HL-60 (cell line): Measurements from ENCODE around the gene NEU2.

Experiments used
- DNase-seq, 2 experiments: peaks; one replicate each; pipeline ENCODE4 v3.0.0-alpha.2; 2010 to 2020; ENCODE audit warnings: low read depth in 1 of 2, low spot score in 1 of 2
- H3K27ac ChIP-seq: fragments of 250-450 bp; sonication (Bioruptor Pico); replicated peaks from 2 replicates; pipeline ENCODE4 v1.5.1; 2020; ENCODE audit warnings: mild to moderate bottlenecking, moderate library complexity
- H3K27me3 ChIP-seq: fragments of 250-450 bp; sonication (Bioruptor Pico); 2 replicates; pipeline ENCODE4 v1.5.1; 2021; ENCODE audit warnings: mild to moderate bottlenecking, moderate library complexity; ENCODE audit not compliant: insufficient read depth, poor library complexity, severe bottlenecking
- H3K4me3 ChIP-seq: replicated peaks from 2 replicates; pipeline ENCODE4 v1.5.1; 2011; ENCODE audit warnings: mild to moderate bottlenecking, control low read depth, low read length; ENCODE audit not compliant: insufficient read depth
- GABPA ChIP-seq: IDR thresholded peaks from 2 replicates; pipeline ENCODE4 v1.6.1; 2012; ENCODE audit warnings: low read depth
- POLR2AphosphoS5 ChIP-seq: IDR thresholded peaks from 2 replicates; pipeline ENCODE4 v1.6.1; 2012; ENCODE audit warnings: low read depth
- REST ChIP-seq: IDR thresholded peaks from 2 replicates; pipeline ENCODE4 v1.6.1; 2012; ENCODE audit warnings: low read depth; ENCODE audit not compliant: insufficient replicate concordance
- SPI1 ChIP-seq: IDR thresholded peaks from 2 replicates; pipeline ENCODE4 v1.6.1; 2012; ENCODE audit warnings: low read depth, mild to moderate bottlenecking, borderline replicate concordance
- TF ChIP-seq, protein P1 (sequence below): IDR thresholded peaks from one replicate; pipeline ENCODE4 v1.5.1; 2011; ENCODE audit warnings: low read length, control low read depth, inconsistent platforms; ENCODE audit not compliant: insufficient read depth

Gene NEU2

DNA sequence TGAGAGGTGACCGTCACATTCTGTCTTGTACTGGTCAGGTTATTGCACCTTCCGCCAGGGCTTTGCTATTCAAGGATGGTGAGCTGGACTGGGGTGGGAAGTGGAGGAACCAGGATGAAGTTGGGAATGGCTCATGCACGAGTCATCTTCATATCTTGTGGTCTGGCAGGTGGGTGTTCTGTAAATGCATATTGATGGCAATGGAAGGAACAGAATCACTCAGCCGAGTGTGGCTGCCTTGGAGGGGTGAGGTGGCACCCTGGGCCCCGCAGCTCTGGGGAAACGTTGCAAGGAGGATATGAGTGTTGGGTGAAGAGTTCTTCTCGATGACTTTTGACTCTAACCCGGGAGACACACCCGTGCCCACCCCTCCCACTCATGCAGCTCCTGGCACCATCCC, 1.2 kb downstream of the NEU2 start:
- Histone ChIP-seq H3K27me3 (no peaks in the 10 kb centered on the region), H3K4me3 (no peak overlapping the region), H3K27ac (no peak overlapping the region)
- TF ChIP-seq, protein P1, sequence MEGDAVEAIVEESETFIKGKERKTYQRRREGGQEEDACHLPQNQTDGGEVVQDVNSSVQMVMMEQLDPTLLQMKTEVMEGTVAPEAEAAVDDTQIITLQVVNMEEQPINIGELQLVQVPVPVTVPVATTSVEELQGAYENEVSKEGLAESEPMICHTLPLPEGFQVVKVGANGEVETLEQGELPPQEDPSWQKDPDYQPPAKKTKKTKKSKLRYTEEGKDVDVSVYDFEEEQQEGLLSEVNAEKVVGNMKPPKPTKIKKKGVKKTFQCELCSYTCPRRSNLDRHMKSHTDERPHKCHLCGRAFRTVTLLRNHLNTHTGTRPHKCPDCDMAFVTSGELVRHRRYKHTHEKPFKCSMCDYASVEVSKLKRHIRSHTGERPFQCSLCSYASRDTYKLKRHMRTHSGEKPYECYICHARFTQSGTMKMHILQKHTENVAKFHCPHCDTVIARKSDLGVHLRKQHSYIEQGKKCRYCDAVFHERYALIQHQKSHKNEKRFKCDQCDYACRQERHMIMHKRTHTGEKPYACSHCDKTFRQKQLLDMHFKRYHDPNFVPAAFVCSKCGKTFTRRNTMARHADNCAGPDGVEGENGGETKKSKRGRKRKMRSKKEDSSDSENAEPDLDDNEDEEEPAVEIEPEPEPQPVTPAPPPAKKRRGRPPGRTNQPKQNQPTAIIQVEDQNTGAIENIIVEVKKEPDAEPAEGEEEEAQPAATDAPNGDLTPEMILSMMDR, result no peak
- no peak for TF ChIP-seq POLR2AphosphoS5
- TF ChIP-seq SPI1, result no peak
- no peak for TF ChIP-seq GABPA
- no peak for TF ChIP-seq REST
- DNase-seq, result no peak

DNA sequence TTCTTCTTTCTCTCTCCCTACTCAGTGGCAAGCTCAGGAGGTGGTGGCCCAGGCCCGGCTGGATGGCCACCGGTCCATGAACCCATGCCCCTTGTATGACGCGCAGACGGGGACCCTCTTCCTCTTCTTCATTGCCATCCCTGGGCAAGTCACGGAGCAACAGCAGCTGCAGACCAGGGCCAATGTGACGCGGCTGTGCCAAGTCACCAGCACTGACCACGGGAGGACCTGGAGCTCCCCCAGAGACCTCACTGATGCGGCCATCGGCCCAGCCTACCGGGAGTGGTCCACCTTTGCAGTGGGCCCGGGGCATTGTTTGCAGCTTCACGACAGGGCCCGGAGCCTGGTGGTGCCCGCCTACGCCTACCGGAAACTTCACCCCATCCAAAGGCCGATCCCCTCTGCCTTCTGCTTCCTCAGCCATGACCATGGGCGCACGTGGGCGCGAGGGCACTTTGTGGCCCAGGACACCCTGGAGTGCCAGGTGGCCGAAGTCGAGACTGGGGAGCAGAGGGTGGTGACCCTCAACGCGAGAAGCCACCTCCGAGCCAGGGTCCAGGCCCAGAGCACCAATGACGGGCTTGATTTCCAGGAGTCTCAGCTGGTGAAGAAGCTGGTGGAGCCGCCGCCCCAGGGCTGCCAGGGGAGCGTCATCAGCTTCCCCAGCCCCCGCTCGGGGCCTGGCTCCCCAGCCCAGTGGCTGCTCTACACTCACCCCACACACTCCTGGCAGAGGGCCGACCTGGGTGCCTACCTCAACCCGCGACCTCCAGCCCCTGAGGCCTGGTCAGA, 1.8 kb downstream of the NEU2 start:
- DNase-seq, result no peak
- Histone ChIP-seq H3K27ac (no peak overlapping the region), H3K4me3 (no peak overlapping the region), H3K27me3 (no peaks in the 10 kb centered on the region)
- TF ChIP-seq SPI1 (no peak), REST (no peak), POLR2AphosphoS5 (no peak), GABPA (no peak)
- TF ChIP-seq, protein P1, result no peak

GRCh38 chr2:233035426-233036161, 3.1 kb downstream of the NEU2 start:
- no peak for DNase-seq
- no peak for TF ChIP-seq REST
- TF ChIP-seq SPI1, result no peak
- no peak for TF ChIP-seq GABPA
- TF ChIP-seq, protein P1, result no peak
- no peak for TF ChIP-seq POLR2AphosphoS5
- no peaks in the 10 kb centered on the region for H3K27me3 ChIP-seq
- H3K27ac ChIP-seq, result no peak overlapping the region
- no peak overlapping the region for H3K4me3 ChIP-seq
